Urinary bladder (tissue), 4 donors: ENCODE data around the gene SLCO3A1. TPM values are rescaled to one million over a fixed set of nuclear protein-coding genes. Genes with fewer than 3 reads are reported as not detected.

Experiments
- DNase-seq: peaks from one replicate; pipeline ENCODE4 v3.0.0-alpha.2; 2015; ENCODE audit errors: extremely low spot score
- H3K27ac ChIP-seq: one replicate; pipeline ENCODE4 v1.5.1; 2013; ENCODE audit warnings: low read depth, mild to moderate bottlenecking, moderate library complexity
- H3K36me3 ChIP-seq: one replicate; pipeline ENCODE4 v1.6.1; 2013; ENCODE audit warnings: mild to moderate bottlenecking, moderate library complexity; ENCODE audit not compliant: insufficient read depth
- H3K4me1 ChIP-seq: one replicate; pipeline ENCODE4 v1.6.1; 2013; ENCODE audit warnings: mild to moderate bottlenecking, moderate library complexity; ENCODE audit not compliant: insufficient read depth
- H3K4me3 ChIP-seq: one replicate; pipeline ENCODE4 v1.5.1; 2013; ENCODE audit warnings: low read depth, low read length
- WGBS: extraction: QIAGEN DNeasy Blood & Tissue Kit; methylation state at CpG from one replicate; pipeline ENCODE4 v1.1.7; 2013; 5-methylcytosine and 5-hydroxymethylcytosine counted together
- polyA plus RNA-seq: library from polyadenylated mRNA; stranded (reverse); fragments of 200-250 nt; gene quantifications from one replicate; pipeline ENCODE4 v1.2.3, GENCODE V29; 2013
- total RNA-seq: library from RNA; depleted of rRNA; stranded (reverse); fragments of >200 nt; gene quantifications from one replicate; pipeline ENCODE4 v1.2.3, GENCODE V29; 2014
- donor health status: healthy with polysubstance abuse.
- donor health status: healthy.

SLCO3A1 gene
- total and polyA plus RNA-seq, 2 donors = 4.4 to 12.8 TPM

DNA sequence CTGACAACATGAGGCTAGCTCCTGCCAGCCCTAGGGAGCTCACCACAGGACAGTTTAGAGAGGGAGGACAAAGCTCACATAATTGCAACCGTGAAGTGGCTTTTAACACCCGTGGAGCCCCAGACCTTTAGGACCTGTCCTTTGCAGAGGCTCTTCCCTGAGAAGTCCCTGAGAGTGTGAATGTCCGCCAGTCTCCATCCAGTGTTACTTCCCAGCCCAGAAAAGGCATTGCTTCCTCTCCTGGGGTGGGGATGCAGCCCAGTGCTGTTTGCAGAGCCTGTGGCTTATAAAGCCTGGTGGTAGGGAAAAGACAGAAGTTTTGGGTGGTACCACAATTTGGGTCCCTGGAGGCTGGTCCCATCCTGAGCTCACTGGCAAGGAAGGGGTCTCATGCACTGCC, 182.0 kb downstream of the SLCO3A1 start:
- Histone ChIP-seq H3K4me1 (no peaks in the 10 kb centered on the region), H3K36me3 (no peaks in the 10 kb centered on the region), H3K27ac (no peak overlapping the region), H3K4me3 (no peak overlapping the region)
- WGBS = 38% methylated on average over 3 of the region's 3 CpGs
- no peak for DNase-seq

DNA sequence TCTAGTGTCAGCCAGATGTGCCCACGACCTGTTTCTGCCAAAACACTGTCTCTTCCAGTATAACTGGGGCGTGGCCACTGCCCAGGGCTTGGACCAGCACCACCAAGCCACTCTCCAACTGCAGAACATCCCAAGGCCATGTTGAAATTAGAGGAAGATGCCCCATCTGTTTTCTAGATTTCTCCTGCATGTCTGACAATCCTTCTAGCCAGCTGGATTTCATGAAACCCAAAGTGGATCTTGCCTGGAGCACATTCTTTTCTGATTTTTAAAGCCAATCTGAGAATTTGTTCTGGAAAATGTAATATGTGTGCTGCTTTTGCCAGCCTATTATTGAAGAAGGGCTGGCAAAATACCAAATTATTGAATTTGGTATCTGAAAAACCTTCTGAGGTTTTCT, 182.5 kb downstream of the SLCO3A1 start:
- Histone ChIP-seq H3K4me3 (no peak overlapping the region), H3K36me3 (no peaks in the 10 kb centered on the region), H3K27ac (no peak overlapping the region), H3K4me1 (no peaks in the 10 kb centered on the region)
- 55% methylated on average over 2 of the region's 2 CpGs for WGBS
- DNase-seq = no peak

DNA sequence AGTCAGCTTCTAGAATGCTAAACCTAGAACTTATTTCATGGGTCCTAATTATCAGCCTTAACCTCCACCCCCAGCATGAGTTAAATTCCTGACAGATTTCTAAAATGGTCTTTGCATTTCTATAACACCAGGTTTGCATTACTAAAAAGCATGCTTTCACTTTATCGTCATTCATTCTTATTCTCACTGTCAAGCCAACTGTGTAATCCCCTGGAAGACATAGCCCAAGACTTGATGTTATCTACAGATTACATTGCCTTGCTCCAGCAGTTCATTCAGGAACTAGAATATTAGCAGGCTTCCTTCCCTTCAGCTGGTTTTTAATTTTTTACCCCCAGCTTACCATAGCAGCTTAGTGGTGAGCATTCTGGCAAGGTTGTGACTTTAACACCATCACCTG, 184.0 kb downstream of the SLCO3A1 start:
- no peak for DNase-seq
- H3K36me3 ChIP-seq = no peaks in the 10 kb centered on the region
- H3K4me3 ChIP-seq = no peak overlapping the region
- no peak overlapping the region for H3K27ac ChIP-seq
- no peaks in the 10 kb centered on the region for H3K4me1 ChIP-seq
- 62% methylated on average over 1 of the region's 1 CpG for WGBS

DNA sequence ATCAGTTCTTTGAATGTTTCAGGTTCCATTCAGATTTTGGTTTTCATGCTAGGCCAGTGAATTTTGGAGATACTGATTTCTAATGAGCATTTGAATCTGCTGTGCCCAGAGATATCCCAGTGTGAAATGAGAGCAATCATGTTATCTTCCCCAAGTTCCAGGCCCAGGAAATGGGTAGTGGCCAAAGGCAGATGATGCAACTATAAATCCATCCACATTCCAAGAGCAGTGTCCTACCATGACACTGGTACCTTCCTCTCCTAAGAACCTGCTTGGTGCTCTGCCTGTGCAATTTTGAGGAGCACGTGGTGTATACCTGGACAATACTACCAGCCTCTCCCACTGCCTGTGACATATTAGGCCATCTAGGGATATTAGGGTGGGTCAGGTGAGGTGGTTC, 186.8 kb downstream of the SLCO3A1 start:
- H3K36me3 ChIP-seq = no peaks in the 10 kb centered on the region
- H3K27ac ChIP-seq = no peak overlapping the region
- DNase-seq = no peak
- WGBS = 88% methylated on average over 1 of the region's 1 CpG
- H3K4me3 ChIP-seq = no peak overlapping the region
- H3K4me1 ChIP-seq = peaks cover 2% of the 10 kb centered on the region

DNA sequence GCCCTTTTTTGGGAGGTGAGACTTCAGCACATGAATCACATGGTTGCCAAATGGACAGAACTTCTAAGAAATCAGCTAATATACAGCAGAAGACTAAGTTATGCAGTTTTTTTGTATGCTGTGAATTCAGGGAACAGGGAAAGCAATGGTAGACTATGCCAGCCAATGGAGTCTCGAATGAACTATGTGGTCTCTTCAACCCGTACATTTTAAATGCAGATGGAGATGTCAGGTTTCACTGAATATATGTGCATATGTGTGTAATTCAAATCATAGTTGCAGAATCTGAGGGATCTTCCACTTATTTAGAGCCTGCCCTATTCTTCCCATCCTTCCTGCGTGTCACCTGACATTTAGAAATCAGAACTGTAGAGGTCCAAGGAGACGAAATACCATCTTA, 187.9 kb downstream of the SLCO3A1 start:
- peaks cover 2% of the 10 kb centered on the region for H3K4me1 ChIP-seq
- no peak overlapping the region for H3K27ac ChIP-seq
- no peak overlapping the region for H3K4me3 ChIP-seq
- 91% methylated on average over 4 of the region's 4 CpGs for WGBS
- H3K36me3 ChIP-seq = no peaks in the 10 kb centered on the region
- no peak for DNase-seq

DNA sequence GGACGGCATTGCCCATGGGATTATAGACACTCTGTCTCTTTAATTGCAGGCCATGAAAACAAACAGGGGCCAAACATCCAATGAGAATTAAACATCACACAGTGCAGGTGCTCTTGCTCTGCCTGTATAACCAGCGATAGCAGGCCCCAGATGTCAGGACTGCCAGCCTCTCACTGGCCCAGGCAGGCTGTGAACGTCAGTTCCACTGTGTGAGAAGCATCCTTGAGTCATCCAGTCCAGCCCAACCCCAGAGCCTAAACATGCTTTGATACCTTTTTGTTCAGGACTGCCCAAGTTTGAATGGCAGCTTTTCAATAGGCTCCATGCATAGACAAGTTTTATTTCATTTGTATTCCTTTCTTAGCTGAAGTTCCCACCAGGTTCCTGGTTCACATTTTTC, 189.8 kb downstream of the SLCO3A1 start:
- no peak overlapping the region for H3K27ac ChIP-seq
- no peaks in the 10 kb centered on the region for H3K36me3 ChIP-seq
- 83% methylated on average over 3 of the region's 3 CpGs for WGBS
- no peak for DNase-seq
- H3K4me3 ChIP-seq = no peak overlapping the region
- H3K4me1 ChIP-seq = peaks cover 2% of the 10 kb centered on the region

DNA sequence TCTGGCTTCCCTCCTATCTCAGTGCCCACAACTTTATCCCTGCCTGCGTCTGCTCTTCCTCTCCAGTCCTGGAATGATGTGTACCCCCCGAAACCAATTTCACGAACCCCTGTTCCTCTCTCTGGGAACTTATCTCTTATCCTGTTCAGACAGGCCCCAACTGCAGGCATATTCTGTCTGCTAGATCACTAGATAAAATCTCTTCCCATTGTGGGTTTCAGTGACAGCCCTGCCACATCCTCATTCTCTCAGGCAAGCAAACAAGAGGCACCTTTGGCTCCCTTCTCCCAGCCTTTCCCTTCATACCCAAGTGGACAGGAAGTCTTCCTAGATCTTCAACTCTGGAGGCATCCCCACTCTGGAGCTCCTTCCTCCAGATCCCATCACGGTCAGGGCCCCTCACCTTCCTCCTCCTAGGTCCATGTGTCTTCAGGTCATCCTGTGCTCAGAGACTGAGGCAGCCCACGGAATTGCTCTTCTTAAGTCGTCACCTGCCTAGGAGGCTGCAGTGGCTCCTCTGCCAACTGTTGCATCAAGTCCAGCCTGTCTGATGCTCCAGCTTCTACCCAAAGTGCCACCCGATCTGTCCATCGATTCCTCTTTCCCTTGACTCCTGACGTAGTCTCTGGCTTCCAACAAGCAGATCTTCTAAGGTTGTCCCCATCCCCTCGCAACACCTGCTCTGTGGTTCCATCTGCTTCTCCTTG, 190.8 kb downstream of the SLCO3A1 start:
- 86% methylated on average over 10 of the region's 10 CpGs for WGBS
- no peaks in the 10 kb centered on the region for H3K36me3 ChIP-seq
- peaks cover 2% of the 10 kb centered on the region for H3K4me1 ChIP-seq
- no peak for DNase-seq
- H3K4me3 ChIP-seq = no peak overlapping the region
- no peak overlapping the region for H3K27ac ChIP-seq

DNA sequence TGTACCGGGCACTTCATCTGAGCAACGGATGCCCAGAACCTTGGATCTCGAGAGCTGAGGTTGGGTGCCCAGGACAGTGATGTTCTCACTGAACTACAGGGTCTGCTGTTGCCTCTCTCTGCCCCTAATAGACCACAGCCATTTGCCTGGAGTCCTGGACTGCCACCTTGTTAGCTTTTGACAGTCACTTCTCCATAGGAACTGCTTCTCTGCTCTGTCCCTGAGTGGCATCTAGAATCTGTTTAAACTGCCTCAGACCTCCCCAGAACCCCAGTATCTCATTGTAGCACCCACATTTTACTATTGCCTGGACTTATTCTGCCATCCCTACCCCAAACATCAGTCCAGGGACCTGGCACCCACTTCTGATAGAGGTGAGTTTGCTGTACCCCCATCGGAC, 194.4 kb downstream of the SLCO3A1 start:
- H3K36me3 ChIP-seq = no peaks in the 10 kb centered on the region
- H3K4me3 ChIP-seq = no peak overlapping the region
- DNase-seq = no peak
- H3K27ac ChIP-seq = no peak overlapping the region
- peaks cover 2% of the 10 kb centered on the region for H3K4me1 ChIP-seq
- 96% methylated on average over 4 of the region's 4 CpGs for WGBS

DNA sequence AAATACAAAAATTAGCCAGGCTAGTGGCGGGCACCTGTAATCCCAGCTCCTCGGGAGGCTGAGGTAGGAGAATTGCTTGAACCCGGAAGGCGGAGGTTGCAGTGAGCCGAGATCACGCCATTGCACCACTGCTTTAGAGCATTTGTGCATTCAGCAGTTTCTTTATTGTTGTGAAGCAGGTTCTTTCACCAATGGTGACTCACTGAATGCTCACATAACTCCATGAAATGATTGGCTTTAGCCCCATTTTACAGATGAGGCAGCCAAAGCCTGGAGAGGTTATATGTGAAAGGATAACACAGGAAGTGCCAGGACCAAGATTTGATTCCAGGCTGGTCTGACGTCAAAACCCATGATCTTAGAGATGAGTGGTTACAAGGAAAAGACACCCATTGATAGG, 195.2 kb downstream of the SLCO3A1 start:
- no peak overlapping the region for H3K4me3 ChIP-seq
- no peak for DNase-seq
- WGBS = 90% methylated on average over 7 of the region's 7 CpGs
- no peak overlapping the region for H3K27ac ChIP-seq
- H3K36me3 ChIP-seq = no peaks in the 10 kb centered on the region
- peaks cover 2% of the 10 kb centered on the region for H3K4me1 ChIP-seq

DNA sequence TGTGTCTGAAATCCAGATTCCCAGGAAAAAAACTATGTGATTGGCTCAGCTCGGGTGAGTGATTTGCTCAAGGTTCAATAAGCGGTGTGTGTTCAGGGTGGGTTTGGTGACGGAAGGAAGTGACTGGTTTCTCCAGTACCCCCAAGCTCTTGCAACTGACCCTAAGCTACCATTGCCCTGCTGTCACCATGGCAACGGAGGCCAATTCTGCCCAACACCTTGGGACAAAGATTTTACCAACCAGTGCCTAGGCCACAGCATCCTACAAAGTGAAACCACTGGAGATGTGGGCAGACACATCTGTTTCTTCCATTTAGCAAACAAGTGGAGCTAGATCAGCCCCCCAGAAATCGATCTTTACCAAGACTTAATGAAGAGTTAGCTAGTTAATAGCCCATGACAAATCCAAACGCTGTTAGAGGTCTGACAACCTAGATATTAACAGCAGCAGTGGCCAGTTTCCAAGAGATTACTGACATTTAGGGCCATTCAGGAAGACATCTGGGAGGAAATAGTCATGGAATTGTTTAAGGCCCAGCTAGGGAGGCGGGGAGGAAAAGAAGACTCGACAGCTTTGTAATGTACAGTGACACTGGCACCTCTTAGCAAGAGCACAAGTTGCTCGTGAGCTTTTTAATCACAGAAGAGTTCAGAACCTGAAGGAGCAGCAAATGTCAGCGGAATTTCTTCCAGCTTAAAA, 195.9 kb downstream of the SLCO3A1 start:
- no peak overlapping the region for H3K27ac ChIP-seq
- H3K36me3 ChIP-seq = no peaks in the 10 kb centered on the region
- H3K4me1 ChIP-seq = peaks cover 2% of the 10 kb centered on the region
- H3K4me3 ChIP-seq = no peak overlapping the region
- WGBS = 62% methylated on average over 10 of the region's 10 CpGs
- no peak for DNase-seq

DNA sequence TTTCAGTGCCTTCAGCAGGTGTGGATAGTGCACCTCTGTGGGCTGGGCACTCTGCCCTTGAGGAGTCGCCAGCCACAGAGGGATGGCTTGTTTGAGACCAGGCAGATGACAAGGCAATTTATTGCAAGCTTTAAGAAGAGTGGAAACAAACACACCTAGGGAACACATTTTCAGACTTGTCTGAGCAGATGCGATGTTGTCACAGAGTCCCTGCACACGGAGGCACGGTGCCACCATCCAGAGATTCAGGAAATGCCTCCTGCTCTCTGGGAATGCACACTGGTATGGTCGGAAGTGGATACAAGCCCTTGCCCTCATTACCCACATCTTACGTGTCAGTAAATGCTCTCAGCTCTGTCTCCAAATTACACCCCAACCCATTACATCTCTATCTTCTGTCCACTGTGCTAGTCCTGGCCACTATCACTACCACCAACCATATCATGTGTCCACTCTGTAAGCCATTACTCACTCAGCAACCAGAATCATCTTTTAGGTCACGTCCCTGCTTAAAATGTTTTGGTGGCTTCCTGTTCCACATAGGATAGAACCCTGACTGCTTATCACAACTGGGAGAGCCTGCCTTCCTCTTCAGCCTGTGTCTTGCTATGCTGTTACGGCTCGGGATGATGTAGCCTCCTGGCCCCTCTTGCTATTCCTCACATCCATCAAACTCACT, 196.9 kb downstream of the SLCO3A1 start:
- DNase-seq = no peak
- no peaks in the 10 kb centered on the region for H3K36me3 ChIP-seq
- H3K4me3 ChIP-seq = no peak overlapping the region
- H3K4me1 ChIP-seq = peaks cover 2% of the 10 kb centered on the region
- WGBS = 76% methylated on average over 9 of the region's 9 CpGs
- H3K27ac ChIP-seq = no peak overlapping the region

DNA sequence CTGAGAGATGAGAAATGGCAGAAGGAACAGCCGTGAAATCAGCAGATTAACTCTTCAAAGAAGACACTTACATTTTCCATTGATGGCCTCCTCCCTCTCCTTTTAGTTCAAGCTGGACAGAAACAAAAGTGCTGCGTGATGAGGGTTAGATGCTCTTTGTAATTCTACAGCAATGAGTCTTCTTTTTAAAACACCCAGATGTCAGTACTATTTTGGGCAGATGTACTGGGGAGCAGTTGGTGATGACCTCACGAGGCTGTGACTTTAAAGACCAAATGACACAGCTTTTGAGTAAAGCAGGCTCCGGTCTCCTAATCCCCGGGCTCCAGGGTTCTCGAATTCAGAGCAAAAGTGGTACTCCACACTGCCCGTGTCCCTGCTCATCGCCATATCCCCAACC, 198.2 kb downstream of the SLCO3A1 start:
- no peak for DNase-seq
- H3K36me3 ChIP-seq = no peaks in the 10 kb centered on the region
- peaks cover 2% of the 10 kb centered on the region for H3K4me1 ChIP-seq
- no peak overlapping the region for H3K27ac ChIP-seq
- H3K4me3 ChIP-seq = no peak overlapping the region
- 76% methylated on average over 8 of the region's 8 CpGs for WGBS

DNA sequence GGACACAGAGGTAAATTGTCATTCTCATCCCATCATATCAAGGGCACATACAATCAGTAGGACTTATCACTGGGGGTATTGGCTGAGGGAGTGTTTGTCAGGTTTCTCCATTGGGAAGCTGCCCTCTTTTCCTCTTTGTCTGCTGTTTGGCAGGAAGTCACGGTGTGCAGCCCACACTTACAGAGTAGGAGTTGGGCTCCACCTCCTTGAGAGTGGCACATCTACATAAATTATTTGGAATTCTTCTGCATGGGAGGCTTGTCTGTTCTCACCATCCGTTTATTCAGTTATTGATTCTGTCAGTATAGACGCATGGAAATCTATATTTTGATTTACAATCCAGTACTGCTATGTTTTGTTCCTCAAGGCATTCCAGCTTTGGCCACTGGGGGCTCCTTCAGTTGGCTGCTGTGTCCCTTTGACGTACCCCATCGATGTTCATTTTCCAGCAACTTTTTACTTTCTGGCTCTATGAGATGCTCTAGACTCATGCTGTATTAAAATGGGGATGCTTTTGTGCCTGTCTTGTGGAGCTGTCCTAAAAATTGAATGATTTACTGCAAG, 200.3 kb downstream of the SLCO3A1 start:
- WGBS = 69% methylated on average over 5 of the region's 5 CpGs
- no peak overlapping the region for H3K4me3 ChIP-seq
- H3K36me3 ChIP-seq = no peaks in the 10 kb centered on the region
- DNase-seq = no peak
- H3K27ac ChIP-seq = no peak overlapping the region
- peaks cover 2% of the 10 kb centered on the region for H3K4me1 ChIP-seq

DNA sequence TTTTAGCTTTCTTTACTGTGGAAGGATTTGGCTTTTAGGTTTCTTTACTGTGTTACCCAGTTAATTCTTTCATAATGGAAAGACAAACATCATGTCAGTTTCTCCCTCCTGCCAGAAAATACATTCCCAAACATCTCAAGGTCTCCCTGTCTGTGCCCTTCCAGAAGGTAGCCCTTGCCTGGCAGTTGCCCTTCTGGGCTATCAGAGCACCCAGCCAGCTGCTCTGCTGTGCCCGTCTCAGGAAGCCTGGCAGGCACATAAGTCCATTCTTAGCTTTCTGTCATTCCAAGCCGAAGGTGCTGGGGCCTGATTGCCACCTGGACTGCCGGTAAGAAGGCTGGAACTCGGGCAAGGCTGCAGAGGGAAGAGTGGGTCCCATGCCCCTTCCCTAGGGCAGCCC, 203.4 kb downstream of the SLCO3A1 start:
- H3K4me1 ChIP-seq = peaks cover 2% of the 10 kb centered on the region
- DNase-seq = no peak
- WGBS = 55% methylated on average over 4 of the region's 4 CpGs

More for the DNA sequence above, 203.4 kb downstream of the SLCO3A1 start:
- no peak overlapping the region for H3K4me3 ChIP-seq
- H3K27ac ChIP-seq = no peak overlapping the region
- no peaks in the 10 kb centered on the region for H3K36me3 ChIP-seq
